NT2/D1 (cell line): ENCODE measurements around the gene SPTBN5.

Source experiments
- YY1 ChIP-seq: IDR thresholded peaks from 2 replicates; pipeline ENCODE4 v1.6.1; 2011; ENCODE audit not compliant: insufficient read length, insufficient read depth
- ZNF274 ChIP-seq: IDR thresholded peaks from 2 replicates; pipeline ENCODE4 v1.6.1; 2011; ENCODE audit warnings: mild to moderate bottlenecking, low read depth, low read length

GRCh38 chr15:41871175-41871905, 22.5 kb downstream of the SPTBN5 start:
- TF ChIP-seq ZNF274 (no peak), YY1 (no peak)
